ENCODE measurements around the gene CDH2.

CDH2 gene

DNA sequence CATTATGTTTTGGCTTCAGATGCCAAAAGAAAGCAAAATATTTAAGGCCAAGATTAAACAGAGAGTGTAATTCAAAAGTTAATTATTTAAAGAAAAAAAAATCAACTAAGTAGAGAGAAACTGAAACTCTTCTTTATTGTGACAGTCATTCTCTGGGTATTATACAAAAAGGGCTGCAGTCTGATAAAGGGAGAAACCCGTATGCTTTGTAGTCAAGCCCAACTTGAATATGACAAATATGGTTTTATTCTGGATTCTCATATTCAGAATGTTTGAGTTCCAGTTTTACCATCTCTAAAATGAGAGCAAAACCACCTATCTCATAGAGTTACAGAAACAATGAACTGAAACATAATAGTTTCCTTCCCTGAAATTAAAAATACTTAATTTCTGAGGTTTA is 8.2 kb downstream of the CDH2 start:
- DNase-seq (ENCODE audit: low read depth in 2 of 2) = no peak

DNA sequence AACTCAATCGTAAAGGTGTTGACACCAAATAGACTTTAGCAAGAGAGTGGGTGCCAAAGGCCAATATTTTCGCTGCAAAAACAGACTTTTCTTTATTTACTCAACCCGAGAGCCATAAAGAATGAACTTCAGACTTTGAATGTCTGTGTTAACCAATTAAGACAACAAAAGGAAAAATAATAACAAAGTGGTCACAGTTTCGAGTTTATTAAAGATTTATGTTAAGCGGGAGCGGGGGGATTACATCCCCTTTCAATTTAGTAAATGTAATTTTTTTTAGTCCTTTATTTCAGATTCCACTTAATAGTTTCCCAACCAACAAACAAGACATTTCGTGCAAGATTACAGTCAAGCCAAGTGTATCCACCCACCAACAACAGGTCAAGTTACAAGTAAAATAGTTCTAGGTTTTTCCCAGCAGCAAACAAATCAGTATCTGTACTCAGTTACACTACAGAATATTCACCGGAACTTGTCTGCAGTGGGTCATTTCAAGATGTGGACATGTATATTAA is 9.0 kb downstream of the CDH2 start:
- DNase-seq (ENCODE audit: low read depth in 2 of 2) = no peak

DNA sequence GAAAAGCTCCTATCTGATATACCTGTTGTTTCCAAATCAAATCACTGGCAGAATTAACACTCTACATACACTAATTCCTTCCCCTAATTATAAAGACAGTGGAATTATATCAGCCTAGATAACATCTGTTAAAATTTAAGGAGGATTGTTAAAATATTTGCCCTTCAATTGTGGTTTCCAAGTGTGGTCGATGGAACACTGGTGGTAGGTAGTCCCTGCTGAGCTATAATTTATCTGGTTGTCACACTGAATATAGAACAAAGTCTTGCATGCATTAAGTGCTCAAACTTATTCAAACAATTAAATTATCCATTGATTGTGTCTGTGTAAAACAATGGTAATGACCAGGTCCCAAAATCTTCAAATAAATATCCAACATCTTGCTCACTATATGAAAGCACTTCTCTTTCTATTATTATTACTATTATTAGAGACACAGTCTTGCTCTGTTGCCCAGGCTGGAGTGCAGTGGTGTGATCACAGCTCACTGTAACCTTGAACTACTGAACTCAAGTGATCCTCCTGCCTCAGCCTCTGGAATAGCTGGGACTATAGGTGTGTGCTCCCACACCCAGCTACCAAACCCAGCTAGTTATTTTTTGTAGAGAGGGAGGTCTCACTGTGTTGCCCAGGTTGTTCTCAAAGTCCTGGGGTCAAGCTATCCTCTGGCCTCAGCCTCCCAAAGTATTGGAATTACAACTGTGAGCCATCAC is 12.0 kb downstream of the CDH2 start:
- DNase-seq (ENCODE audit: low read depth in 2 of 2) = no peak

DNA sequence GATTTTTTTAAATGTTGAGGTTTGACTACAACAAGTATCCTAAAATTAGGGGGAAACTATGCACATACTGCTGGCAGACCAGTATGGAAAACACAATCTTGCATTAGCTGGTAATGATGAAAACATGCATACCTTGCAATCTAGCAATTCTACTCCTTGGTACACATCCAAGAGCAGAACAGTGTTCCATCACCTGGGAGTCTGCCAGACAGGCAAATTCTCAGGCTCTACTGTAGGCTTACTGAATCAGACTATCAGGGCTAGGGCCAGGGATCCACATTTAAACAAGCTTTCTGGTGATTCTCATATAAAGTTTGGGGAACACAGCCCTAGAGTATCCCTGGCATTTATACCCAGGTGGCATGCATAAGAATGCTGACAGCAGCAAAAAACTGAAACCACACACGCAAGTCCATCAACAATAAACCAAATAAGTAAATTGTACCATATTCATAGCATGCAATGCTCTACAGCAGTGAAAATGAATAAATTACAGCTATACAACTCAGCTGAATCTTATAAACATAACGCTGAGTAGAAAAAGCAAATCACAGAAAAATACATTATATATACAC is 13.6 kb downstream of the CDH2 start:
- DNase-seq (ENCODE audit: low read depth in 2 of 2) = no peak

DNA sequence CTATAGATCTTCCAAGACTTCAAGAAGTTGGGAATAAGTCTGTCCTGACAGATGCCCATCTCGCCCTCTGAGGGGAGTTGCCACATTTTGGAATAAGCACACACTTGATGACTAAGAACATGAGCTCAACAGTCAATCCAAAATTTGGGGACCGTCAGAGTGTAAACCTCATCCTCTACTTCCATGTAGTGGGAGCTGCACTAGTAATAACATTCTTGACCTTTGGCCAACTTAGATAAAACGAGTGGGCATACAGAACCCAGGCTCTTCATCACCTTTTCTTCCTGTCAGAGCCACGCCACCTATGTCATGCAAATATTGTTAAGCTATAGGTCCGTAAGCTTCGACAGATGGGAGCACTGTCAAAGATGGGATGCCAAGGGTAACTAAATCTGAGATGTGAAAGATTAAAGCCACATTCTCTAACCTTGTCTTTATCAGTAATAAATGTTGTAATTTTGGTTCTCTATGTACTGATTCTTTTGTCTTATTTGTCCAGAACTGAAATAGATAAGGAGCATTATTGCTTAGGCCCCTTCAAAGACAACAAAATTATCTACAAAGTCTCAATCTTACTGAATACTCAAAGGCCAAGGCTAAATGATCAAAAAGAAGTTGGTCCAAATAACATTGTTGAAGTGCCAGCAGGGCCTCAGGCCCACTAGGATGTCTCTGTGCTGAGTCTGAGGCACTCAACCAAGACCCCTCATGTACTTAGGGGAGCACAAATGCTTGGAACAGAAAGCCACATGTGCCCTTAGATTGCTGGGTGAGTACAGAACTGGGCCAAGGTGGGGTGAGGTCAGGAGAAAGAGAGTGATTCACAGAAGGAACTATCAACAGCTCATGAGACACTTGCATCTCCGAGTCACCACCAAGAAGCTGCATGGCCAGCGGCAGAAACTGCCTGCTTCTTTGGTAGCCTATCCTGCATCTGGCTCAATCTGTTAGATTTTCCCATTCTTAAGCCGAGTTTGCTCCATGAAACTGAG is 15.0 kb downstream of the CDH2 start:
- no peak for DNase-seq (ENCODE audit: low read depth in 2 of 2)

DNA sequence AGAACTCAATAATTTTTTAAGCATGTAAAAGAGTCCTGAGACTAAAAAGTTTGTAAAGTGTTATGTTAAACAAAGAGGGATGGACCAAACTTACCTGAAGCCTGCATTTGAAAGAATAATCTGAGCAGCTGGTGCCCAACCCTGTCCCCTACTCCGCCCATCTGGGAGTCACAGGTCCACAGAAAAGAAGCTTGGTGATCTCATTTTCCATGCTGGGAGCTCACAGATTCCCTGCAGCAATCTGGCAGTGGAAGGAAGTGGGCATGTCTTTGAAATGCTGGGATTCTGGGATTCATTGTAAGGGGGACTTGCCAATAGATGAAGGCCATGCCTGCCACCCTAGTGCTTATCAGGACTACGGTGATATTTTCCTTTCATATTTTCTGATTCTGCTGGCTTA is 17.9 kb downstream of the CDH2 start:
- no peak for DNase-seq (ENCODE audit: low read depth in 2 of 2)

DNA sequence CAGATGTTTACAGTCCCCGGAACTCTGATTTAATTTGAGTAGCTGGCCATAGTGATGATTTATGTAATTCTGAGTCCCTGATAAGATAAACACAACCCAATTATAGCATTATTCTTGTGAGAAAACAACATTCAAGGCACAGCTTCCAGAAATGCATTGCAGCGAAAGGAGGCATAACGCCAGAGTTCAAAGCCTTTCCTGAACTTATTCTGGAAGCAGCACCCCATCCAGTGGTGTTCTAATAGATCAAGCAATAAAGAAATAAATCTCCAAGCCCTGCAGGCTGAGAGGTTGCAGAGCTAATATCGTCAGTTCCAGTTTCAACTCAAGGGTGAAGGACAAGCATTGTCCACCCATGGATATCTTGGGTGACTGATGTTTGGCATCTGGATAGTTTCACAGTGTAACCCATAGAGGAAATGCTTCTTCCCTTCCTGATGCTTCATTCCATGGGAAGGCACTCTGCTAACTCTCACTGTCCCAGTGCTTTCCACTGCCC is 18.8 kb downstream of the CDH2 start:
- no peak for DNase-seq (ENCODE audit: low read depth in 2 of 2)

DNA sequence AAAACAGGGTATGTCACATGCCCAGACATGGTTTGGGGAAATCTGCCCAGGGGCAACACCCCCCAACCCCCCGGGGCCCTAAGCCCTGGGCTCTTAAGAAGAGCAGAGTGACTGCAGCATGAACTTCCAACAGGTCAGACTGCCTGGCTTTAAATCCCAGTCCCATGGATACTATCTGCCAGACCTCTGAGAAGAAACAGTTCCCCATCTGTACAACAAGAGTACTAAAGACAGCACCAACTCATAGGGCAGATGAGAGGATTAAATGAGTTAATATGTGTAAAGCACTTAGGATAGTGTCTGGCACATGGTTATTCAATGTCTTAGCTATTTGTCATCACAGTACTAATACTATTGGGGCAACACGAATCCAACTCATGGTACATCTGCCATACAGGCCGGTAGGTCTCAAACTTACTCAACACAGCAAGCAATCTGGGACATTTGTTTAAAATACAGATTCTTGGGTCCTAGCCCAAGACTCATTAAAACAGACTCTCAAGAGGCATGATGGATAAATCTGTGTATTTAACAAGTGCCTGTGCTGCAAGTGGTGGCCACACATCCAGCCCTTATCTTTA is 23.4 kb downstream of the CDH2 start:
- DNase-seq (ENCODE audit: low read depth in 2 of 2) = no peak

DNA sequence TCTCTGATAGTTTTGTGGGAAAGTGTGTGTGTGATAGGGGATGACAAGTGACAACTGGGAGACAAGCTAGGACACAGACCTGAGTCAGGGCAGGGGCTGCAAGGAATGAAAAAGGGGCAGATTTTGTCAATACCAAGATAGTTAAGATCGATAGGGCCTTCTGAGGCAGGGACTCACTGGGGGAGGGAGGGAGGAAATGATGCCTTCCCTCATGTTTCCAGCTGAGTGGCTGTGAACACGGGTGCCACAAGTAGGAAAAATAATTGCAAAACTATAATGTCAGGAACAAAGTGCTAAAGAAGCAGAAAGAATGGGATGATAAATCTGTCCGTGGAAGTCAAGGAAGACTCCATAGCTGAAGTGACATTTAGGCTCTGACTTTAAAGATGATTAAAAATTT is 24.2 kb downstream of the CDH2 start:
- no peak for DNase-seq (ENCODE audit: low read depth in 2 of 2)

DNA sequence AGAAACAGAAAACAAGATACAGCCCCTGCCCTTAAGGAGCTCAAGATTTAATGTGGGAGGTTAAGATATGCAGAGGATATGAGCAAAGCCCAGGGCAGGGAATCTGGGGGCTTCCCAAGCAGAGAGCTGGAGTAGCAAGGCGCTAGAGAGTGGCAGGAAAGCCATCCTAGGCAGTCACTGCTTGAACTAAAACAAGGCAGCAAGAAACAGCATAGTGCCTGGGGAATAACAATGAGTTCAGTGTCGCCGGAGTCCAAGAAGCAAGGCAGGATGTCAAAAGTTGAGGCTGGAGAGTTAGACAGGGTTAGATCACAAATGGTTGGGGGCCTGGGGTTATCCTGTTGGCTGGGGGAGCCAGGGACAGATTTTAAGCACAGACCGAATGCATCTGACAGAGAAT is 24.6 kb downstream of the CDH2 start:
- DNase-seq (ENCODE audit: low read depth in 2 of 2) = no peak

DNA sequence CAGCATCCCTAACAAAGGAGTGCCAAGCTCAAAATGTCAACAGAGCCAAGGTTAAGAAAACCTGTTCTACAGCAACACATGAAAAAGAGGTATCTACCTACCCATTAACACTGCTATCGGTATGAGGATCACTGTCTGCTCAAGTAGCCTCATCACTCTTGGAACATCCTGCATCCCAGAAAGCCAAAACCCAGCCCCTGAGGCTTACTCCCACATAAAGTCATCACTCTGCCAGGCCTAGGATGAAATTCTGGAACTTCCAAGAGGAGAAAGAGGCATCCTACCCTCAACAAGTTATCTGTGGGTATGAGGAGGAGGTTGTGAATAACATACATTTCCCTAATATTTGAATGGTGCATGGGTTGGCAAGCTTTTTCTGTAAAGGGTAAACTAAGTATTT is 25.5 kb downstream of the CDH2 start:
- no peak for DNase-seq (ENCODE audit: low read depth in 2 of 2)

DNA sequence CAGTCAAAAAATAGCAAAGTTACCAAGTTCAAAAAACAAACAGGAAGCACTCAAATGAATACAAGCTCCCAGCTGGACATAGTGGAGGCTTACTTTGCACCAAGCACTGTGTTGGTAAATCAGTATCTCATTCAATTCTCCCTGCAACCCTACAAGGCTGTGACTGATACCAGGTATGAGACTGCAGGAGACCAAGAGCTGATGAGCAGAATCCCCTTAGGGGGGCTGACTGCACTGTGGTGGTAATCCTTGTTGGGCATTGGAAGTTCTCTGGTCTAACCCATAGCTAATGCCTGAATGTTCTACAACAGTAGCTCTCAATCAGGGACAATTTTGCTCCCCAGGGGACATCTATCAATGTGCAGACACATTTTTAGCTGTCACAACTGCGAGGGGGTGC is 26.0 kb downstream of the CDH2 start:
- DNase-seq (ENCODE audit: low read depth in 2 of 2) = no peak

DNA sequence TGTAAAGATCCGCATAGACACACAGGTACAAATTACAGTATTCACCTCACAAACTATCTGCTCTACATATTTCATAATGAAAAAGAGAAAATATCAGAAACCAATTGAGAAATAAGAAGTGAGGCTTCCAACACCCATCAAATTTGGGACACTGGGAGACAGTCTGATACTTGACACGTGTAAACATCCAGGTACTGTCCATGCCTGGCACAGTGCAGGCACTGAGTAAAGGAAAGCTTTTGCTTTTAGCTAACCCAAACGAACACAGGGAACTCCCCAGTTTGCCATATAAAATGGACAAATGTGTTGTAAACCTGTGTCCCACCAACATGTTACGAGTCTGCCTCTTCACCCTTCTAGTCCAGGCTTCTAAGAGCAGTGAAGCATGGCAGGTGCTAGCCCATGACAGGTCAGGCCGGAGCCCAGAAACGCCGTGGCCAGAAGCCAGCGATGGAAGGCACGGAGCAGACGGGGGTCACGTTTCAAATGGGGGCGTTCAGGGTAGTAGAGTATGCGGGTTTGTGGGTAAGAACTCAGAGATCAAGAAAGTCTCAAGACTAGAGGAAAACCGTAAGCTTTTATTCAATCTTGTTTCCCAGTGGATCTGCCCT is 27.0 kb downstream of the CDH2 start:
- no peak for DNase-seq (ENCODE audit: low read depth in 2 of 2)

DNA sequence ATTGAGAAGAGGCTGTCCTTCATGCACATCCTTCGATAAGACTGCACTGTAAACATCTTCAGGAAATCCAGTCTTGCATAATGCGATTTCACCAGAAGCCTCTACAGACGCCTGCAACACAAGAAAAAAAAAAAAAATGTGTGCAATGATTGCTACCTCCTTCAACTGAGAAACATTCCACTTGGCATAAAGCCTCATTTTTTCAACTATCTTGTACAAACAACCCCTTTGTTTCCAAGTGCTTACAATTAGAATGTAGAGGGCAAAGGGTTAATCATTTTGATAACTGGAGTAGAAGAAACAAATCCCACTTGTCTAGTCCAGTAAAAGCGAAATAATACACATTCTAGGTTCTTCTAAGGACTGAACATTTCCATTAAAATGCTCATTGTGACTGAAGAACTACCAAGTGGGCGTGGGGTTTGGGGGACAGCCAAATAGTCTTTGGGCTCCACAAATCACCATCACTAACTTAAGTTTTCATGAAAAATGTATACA is 29.2 kb downstream of the CDH2 start:
- DNase-seq (ENCODE audit: low read depth in 2 of 2) = no peak

DNA sequence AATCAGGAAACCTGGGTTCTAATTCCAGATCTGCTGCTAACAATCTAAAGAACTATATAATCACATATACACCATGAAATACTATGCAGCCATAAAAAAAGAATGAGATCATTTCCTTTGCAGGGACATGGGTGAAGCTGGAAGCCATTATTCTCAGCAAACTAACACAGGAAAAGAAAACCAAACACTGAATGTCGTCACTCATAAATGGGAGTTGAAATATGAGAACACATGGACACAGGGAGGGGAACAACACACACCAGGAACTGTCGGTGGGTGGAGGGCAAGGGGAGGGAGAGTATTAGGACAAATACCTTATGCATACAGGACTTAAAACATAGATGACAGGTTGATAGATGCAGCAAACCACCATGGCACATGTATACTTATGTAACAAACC is 33.2 kb downstream of the CDH2 start:
- no peak for DNase-seq (ENCODE audit: low read depth in 2 of 2)

DNA sequence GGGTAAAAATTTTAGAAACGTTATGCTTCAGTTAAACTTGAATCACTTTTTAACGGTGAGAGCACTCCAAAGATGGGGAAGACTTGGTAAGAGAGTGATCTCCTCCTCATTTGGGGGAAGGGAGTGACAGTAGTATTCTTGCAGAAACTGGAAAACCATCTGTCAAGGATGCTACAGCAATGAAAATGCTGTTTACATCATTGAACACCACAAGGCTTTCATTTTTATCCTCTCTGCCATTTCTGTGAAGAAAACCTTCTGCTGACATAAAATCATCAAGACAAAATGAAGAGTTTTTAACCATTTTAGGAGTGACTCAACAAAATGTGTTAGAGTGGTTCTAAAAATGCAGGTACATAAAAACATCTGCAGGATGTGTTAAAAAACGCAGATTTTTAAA is 38.1 kb downstream of the CDH2 start:
- DNase-seq (ENCODE audit: low read depth in 2 of 2) = no peak

DNA sequence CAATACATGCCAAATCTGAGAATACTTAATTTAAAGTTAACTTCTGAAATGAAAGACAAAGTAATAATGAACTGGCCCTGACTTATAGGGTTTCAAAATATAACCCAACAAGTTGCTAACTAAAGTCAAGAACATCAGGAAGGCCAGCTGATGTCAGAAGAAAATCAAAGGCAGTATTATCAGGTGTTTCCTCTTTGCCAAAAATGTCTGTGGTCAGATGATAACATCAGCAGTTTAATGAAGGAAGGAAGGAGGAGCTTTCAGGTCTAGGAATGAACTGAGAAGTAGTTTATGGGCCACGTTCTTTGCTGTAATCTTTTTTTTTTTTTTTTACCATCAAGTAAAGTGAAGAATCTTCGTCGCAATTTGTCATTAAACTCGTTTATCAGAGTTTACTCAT is 40.9 kb downstream of the CDH2 start:
- no peak for DNase-seq (ENCODE audit: low read depth in 2 of 2)

DNA sequence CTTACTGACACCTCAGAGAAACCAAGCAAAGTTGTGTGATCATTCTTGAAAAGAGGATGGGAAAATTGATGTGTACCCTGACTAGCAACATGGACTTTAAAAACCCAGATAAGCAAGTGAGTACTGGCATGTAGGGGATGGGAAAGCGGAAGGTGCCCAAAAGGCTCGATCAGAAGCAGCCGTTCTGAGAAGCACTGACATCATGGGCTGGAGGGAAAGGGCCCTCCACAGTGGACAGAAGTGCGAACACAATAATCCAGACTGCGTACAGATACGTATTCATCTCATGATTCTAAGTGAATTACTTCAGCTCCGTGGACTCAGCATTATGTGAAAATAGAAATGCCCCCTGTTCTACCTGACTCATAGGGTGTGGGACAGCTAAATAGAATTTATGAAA is 42.2 kb downstream of the CDH2 start:
- DNase-seq (ENCODE audit: low read depth in 2 of 2) = no peak

DNA sequence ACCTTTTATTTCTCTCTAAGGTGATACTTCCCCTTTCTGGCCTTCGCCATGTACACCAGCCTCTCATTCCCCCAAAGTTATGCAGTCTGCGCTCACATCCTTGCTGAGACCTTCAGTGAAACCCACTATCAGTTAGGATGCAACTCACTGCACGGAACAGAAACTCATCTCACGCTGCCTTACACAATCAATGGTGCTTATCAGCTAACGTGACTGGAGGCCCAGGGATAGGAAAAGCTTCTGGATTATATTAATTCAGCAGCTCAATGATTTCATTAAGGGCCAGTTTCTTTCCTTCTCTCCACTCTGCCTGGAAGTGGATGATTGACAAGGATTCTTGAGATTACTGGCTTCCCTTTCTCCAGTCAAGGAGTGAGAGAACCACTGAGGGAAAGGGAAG is 44.8 kb downstream of the CDH2 start:
- no peak for DNase-seq (ENCODE audit: low read depth in 2 of 2)

DNA sequence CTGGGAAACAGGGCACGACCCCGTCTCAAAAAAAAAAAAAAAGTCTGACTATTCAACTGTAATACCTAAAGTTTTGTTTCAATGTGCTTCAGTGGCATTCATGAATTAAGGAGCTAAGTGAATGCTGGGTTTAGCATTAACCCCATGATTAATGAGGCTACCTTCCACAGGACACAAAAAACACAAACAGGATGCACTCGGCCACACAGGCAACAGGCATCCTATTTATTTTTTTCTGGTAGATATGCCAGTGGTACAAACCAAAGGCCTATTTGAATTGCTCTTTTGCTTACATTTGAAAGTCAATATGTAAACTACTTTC is 48.3 kb downstream of the CDH2 start:
- no peak for DNase-seq (ENCODE audit: low read depth in 2 of 2)
